ENCODE results near the gene PNRC1.
"Not testable (repeated sequence)": the region's sequence is repeated elsewhere in the genome, so short reads cannot be mapped to it uniquely, and the experiment has no call there.

The PNRC1 gene

DNA sequence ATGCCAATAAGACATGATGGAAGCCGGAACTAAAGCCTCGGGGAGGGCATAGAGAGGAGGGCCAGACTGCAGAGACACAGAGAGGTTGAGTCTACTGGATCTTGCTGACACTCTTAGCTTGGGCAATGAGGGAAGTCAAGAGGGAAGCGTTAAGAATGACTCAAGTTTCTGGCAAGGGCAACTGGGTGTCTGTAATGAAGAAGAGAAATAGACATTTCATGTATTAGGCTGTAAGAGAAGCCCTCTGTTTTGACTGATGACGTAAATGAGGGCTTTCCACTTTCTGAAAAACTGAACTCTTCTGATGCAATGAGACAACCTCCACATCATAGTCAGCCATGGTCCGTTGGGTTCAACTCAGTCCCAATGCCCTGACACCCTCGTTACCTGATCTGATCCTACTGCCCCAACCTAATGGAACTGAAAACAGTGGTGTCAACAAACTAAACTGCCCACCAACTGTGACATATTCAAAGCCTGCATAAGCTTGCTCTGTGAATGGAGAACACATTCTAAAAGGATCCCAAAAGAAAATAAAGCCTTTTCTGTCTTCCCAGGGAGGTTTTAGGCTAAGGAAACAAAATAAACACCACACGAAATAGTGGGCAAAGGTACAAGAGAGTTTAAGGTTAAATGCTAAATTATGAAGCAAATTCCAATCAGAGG is 45.8 kb upstream of the PNRC1 start:
- Histone ChIP-seq H4K20me1 (ENCODE audit: insufficient read depth, low read length) (no peaks in the 10 kb centered on the region), H3K4me1 (ENCODE audit: low read length) (no peaks in the 10 kb centered on the region), H3K36me3 (replicated peaks; ENCODE audit: low read depth, low read length) (no peaks in the 10 kb centered on the region), H3K27me3 (ENCODE audit: low read depth, low read length) (no peaks in the 10 kb centered on the region), H3K9ac (ENCODE audit: low read length) (no peak overlapping the region), H3K27ac (ENCODE audit: low read length) (no peak overlapping the region), H2AFZ (ENCODE audit: low read depth, low read length) (no peak overlapping the region), H3K4me2 (ENCODE audit: low read length) (no peak overlapping the region), H3K9me3 (ENCODE audit: insufficient read depth, low read length) (no peaks in the 10 kb centered on the region), H3K4me3 (ENCODE audit: low read length) (no peak overlapping the region), H3K79me2 (ENCODE audit: low read length) (no peaks in the 10 kb centered on the region)
- TF ChIP-seq EZH2phosphoT487 (IDR thresholded peaks at IDR 0.05; ENCODE audit: low read depth): no peak
- TF ChIP-seq, protein P1, sequence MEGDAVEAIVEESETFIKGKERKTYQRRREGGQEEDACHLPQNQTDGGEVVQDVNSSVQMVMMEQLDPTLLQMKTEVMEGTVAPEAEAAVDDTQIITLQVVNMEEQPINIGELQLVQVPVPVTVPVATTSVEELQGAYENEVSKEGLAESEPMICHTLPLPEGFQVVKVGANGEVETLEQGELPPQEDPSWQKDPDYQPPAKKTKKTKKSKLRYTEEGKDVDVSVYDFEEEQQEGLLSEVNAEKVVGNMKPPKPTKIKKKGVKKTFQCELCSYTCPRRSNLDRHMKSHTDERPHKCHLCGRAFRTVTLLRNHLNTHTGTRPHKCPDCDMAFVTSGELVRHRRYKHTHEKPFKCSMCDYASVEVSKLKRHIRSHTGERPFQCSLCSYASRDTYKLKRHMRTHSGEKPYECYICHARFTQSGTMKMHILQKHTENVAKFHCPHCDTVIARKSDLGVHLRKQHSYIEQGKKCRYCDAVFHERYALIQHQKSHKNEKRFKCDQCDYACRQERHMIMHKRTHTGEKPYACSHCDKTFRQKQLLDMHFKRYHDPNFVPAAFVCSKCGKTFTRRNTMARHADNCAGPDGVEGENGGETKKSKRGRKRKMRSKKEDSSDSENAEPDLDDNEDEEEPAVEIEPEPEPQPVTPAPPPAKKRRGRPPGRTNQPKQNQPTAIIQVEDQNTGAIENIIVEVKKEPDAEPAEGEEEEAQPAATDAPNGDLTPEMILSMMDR (IDR thresholded peaks at IDR 0.05; ENCODE audit: low read depth, low read length): no peak

DNA sequence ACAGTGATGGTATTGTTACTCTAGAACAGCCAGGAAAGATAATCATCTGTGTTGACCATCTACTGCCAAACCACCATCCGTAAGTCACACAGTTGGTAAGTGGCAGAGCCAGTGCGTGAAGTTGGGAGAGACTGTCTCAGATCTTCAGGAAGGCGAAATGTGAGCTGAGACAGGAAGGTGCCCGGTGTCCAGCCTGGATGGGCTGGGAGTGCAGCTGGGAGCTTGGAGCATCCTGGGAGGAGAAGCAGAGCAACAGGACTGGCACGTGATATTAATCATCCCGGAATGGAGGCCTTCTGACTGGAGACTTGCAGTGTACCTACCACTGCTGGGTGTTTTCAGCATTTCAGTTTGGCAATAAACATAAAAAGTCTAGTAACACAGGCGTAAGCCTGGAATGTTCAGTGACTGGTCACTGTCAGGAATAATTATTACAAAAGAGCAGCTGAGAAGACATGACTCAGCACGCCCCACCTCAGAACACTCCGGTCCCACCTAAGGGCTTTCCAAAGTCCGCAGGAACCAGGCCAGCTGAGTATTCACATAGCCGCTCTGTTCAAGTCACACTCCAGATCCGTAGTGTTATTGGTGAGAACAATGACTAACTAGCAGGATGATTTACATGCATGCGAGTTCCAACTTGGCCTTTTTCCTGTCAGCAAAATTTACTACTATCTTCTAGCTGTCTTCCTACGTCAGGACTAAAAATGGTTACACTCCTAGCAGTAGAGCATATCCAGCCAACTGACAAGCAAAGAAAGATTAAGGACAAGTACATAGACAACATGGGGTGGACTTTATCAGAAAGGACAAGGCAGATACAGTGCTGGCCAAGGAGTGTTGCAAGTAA is 45.1 kb upstream of the PNRC1 start:
- H3K9ac ChIP-seq (ENCODE audit: low read length): no peak overlapping the region
- no peak overlapping the region for H3K27ac ChIP-seq (ENCODE audit: low read length)
- no peak overlapping the region for H3K4me2 ChIP-seq (ENCODE audit: low read length)
- no peaks in the 10 kb centered on the region for H4K20me1 ChIP-seq (ENCODE audit: insufficient read depth, low read length)
- H3K79me2 ChIP-seq (ENCODE audit: low read length): no peaks in the 10 kb centered on the region
- no peaks in the 10 kb centered on the region for H3K9me3 ChIP-seq (ENCODE audit: insufficient read depth, low read length)
- H3K36me3 ChIP-seq (replicated peaks; ENCODE audit: low read depth, low read length): no peaks in the 10 kb centered on the region
- no peaks in the 10 kb centered on the region for H3K27me3 ChIP-seq (ENCODE audit: low read depth, low read length)
- no peaks in the 10 kb centered on the region for H3K4me1 ChIP-seq (ENCODE audit: low read length)
- TF ChIP-seq, protein P1 (IDR thresholded peaks at IDR 0.05; ENCODE audit: low read depth, low read length): no peak
- TF ChIP-seq EZH2phosphoT487 (IDR thresholded peaks at IDR 0.05; ENCODE audit: low read depth): no peak
- H2AFZ ChIP-seq (ENCODE audit: low read depth, low read length): no peak overlapping the region
- H3K4me3 ChIP-seq (ENCODE audit: low read length): no peak overlapping the region

DNA sequence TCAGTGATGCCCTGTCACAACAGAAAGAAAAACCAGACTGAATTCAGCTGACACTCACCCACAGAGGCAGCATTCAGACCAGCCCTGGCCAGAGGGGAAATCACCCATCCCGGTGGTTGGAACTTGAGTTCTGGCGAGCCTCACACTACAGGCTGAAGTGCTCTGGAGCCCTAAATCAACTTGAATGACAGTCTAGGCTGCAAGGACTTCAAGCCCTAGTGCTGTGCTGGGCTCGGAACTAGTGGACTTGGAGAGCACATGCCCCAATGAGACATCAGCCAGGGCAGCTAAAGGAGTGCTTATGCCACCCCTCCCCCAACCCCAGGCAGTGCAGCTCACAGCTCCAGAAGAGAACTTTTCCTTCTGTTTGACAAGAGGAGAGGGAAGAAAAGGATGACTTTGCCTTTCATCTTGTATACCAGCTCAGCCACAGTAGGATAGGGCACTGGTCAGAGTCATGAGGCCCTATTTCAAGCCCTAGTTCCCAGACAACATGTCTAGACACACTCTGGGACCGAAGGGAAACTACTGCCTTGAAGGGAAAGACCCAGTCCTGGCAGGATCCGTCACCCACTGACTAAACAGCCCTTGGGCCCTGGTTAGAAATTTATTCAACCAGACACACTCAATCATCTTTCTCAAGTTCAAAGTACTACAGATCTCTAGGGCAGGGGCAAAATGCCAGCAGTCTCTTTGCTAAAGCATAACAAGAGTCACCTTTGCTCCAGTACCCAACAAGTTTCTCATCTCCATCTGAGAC is 43.2 kb upstream of the PNRC1 start:
- no peaks in the 10 kb centered on the region for H4K20me1 ChIP-seq (ENCODE audit: insufficient read depth, low read length)
- H3K9ac ChIP-seq (ENCODE audit: low read length): no peak overlapping the region
- H3K4me2 ChIP-seq (ENCODE audit: low read length): no peak overlapping the region
- H3K36me3 ChIP-seq (replicated peaks; ENCODE audit: low read depth, low read length): no peaks in the 10 kb centered on the region
- no peak for TF ChIP-seq EZH2phosphoT487 (IDR thresholded peaks at IDR 0.05; ENCODE audit: low read depth)
- TF ChIP-seq, protein P1 (IDR thresholded peaks at IDR 0.05; ENCODE audit: low read depth, low read length): no peak
- H3K27ac ChIP-seq (ENCODE audit: low read length): no peak overlapping the region
- no peaks in the 10 kb centered on the region for H3K4me1 ChIP-seq (ENCODE audit: low read length)
- no peak overlapping the region for H2AFZ ChIP-seq (ENCODE audit: low read depth, low read length)
- H3K27me3 ChIP-seq (ENCODE audit: low read depth, low read length): no peaks in the 10 kb centered on the region
- no peaks in the 10 kb centered on the region for H3K79me2 ChIP-seq (ENCODE audit: low read length)
- H3K9me3 ChIP-seq (ENCODE audit: insufficient read depth, low read length): no peaks in the 10 kb centered on the region
- no peak overlapping the region for H3K4me3 ChIP-seq (ENCODE audit: low read length)

DNA sequence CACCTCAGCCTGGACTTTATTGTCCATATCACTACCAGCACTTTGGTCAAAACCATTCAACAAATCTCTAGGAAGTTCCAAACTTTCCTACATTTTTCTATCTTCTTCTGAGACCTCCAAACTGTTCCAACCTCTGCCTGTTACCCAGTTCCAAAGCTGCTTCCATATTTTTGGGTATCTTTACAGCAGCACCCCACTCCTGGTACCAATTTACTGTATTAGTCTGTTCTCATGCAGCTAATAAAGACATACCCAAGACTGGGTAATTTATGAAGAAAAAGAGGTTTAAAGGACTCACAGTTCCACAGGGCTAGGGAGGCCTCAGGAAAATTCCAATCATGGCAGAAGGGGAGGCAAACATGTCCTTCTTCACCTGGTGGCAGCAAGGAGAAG is 42.7 kb upstream of the PNRC1 start:
- H3K27ac ChIP-seq (ENCODE audit: low read length); H3K79me2 ChIP-seq (ENCODE audit: low read length); H3K9me3 ChIP-seq (ENCODE audit: insufficient read depth, low read length); H2AFZ ChIP-seq (ENCODE audit: low read depth, low read length); H3K9ac ChIP-seq (ENCODE audit: low read length); H4K20me1 ChIP-seq (ENCODE audit: insufficient read depth, low read length); H3K4me3 ChIP-seq (ENCODE audit: low read length); H3K27me3 ChIP-seq (ENCODE audit: low read depth, low read length); H3K4me1 ChIP-seq (ENCODE audit: low read length); H3K4me2 ChIP-seq (ENCODE audit: low read length); H3K36me3 ChIP-seq (replicated peaks; ENCODE audit: low read depth, low read length): not testable (repeated sequence)

Measured in OCI-LY3 (cell line).